A204.1 (cell line): ENCODE results near the gene ACP2.

Experiments used
- FAIRE-seq: peaks from 2 replicates; lab custom pipeline; 2012; peaks lifted over from hg19 to GRCh38; lab: Jason Lieb, UNC

The ACP2 gene

DNA sequence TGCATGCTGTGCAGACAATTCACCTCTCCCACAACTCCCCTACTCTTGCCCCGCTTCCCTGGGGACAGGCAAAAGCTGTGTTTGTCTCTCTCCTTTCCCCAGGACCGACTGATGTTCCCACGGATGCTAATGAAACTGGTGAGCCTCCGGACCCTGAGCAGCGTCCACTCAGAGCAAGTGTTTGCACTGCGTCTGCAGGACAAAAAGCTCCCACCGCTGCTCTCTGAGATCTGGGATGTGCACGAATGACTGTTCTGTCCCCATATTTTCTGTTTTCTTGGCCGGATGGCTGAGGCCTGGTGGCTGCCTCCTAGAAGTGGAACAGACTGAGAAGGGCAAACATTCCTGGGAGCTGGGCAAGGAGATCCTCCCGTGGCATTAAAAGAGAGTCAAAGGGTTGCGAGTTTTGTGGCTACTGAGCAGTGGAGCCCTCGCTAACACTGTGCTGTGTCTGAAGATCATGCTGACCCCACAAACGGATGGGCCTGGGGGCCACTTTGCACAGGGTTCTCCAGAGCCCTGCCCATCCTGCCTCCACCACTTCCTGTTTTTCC, 19.9 kb upstream of the ACP2 start:
- FAIRE-seq: no peak

- no peak for FAIRE-seq
Measured at GRCh38 chr11:47267876-47268275, 19.3 kb upstream of the ACP2 start.

- FAIRE-seq: no peak
Measured at GRCh38 chr11:47264521-47264920, 15.9 kb upstream of the ACP2 start.

GRCh38 chr11:47264119-47264518, 15.5 kb upstream of the ACP2 start:
- no peak for FAIRE-seq

DNA sequence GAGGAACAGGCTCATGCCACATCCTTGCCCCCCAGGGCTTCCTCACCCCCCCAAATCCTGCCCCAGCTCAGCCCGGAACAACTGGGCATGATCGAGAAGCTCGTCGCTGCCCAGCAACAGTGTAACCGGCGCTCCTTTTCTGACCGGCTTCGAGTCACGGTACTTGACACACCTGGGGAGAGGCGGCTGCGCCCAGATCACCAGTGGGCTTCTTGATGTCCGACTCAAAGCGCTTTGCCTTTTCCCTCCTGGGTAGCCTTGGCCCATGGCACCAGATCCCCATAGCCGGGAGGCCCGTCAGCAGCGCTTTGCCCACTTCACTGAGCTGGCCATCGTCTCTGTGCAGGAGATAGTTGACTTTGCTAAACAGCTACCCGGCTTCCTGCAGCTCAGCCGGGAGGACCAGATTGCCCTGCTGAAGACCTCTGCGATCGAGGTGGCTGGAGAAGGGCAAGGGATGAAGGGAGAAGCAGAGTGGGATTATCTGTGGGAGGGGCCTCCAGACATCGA, 12.7 kb upstream of the ACP2 start:
- FAIRE-seq: no peak

GRCh38 chr11:47260366-47260765, 11.8 kb upstream of the ACP2 start:
- FAIRE-seq: no peak

DNA sequence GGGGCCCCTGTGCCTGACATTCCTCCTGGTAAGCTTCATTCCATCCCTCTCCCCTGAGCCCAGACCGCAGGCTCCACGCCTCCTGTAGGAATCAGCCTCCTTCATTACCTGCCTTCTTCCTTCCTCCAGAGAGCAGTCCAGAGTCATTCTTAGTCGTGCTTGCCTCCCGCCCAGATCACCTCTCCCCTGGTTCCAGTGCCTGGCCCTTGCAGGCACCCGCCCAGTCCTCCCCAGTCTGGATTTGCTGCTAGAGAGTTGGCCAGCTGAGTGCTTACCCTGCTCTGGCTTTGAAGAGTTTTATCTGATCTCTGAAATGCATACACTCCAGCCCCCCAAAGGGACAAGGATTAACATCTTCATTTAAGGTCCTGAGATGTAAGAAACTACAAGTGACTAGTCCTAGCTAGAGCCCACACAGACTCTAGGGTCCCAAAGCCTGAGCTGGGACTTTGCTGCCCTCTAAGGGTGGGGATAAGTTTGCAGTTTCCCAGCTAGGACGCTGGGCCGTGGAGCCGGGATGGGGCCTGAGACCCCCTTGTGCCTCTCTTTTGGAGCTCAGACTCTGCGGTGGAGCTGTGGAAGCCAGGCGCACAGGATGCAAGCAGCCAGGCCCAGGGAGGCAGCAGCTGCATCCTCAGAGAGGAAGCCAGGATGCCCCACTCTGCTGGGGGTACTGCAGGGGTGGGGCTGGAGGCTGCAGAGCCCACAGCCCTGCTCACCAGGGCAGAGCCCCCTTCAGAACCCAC, 10.8 kb upstream of the ACP2 start:
- FAIRE-seq: no peak

- FAIRE-seq: no peak
Measured at GRCh38 chr11:47258317-47258902, 9.8 kb upstream of the ACP2 start.

- no peak for FAIRE-seq
Measured at GRCh38 chr11:47257517-47258316, 9.1 kb upstream of the ACP2 start, which contains the start of gene NR1H3. TSS of gene NR1H3 (plus strand) at chr11:47257996. CDS start at chr11:47259217, 1,221 bp downstream.

GRCh38 chr11:47257177-47257516, 8.5 kb upstream of the ACP2 start:
- FAIRE-seq: no peak

DNA sequence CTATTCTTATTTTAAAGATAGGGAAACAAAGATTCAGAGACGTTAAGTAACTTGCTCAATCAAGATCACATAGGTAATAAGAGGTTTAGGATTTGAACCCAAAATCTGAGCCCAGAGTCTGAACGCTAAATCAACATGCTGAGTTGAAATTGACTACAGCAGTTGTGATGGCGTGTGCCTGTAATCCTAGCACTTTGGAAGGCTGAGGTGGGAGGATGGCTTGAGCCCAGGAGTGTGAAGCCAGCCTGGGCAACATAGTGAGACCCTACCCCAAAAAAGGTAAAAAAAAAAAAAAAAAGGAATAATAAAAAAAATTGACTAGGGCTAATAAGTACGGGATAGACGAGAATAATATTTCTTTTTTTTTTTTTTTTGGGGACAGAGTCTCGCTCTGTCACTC, 7.8 kb upstream of the ACP2 start:
- FAIRE-seq: no peak

GRCh38 chr11:47254386-47254785, 5.8 kb upstream of the ACP2 start:
- no peak for FAIRE-seq

- no peak for FAIRE-seq
Measured at GRCh38 chr11:47253660-47254059, 5.0 kb upstream of the ACP2 start.

- FAIRE-seq: no peak
Measured at GRCh38 chr11:47251751-47252150, 3.1 kb upstream of the ACP2 start.

DNA sequence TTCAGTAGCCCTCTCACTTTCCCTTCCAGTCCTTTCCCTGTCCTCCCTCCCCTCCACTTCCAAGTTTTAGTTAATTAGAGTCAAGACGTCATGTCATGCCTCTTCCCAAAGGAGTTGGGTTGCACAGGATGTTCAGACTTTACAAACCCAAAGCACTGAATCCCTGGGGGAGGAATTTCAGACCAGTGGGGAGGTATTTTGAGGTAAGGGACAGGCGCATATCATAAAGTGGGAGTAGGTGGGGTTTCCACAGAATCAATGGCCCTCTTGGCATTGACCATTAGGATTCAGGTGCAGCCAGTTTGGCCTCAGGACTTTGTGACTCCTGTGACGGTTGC, 733 bp upstream of the ACP2 start:
- no peak for FAIRE-seq

DNA sequence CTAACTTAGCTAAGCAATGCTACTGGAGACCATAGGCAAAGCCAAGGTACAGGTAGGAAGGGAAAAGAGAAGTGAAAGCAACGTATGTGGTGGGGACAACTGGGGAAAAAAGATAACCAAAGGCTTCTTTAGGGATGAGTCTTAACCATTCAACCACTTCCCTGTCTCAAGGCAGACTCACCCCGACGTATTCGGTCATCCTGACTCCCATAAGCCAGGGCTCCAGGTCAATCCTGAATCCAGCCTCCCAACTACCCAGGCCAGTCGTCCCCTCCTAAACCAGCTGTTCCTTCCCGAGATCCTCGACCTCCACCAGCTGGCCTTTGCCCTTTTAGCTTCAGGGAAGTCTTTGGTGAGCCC, 330 bp downstream of the ACP2 start:
- FAIRE-seq: no peak

- FAIRE-seq: no peak
Measured at GRCh38 chr11:47247502-47247901, 1.1 kb downstream of the ACP2 start.

DNA sequence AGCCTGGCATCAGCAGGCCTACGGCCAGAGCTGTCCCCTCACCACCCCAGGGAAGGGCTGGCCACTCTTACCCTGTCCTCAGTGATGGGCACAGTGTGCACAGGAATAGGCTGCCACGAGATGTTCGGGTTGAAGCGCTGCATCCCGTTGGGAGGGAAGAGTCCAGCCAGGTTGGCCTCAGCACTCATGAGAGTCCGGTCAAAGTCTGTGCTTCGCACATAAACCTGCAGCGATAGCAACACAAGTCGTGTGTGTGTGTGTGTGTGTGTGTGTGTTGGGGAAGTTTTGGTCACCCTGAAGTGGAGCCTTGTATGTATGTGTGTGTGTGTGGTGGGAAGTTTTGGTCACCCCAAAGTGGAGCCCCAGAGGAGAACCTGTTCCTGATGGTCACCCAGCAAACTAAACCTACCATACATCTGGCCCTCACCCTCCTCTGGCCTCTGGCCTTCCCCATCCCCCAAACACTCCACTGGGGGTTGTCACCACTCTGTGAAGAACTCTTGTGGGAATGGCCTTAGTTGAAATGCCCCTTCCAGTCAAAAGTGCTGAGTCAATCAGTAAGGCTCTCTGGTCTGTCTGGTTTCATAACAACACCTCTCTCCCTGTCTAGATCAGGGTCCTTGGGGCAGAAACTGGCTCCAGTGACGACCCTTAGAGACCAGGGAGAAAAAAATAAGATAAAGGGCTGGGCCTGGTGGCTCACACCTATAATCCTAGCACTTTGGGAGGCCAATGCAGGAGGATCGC, 2.8 kb downstream of the ACP2 start:
- no peak for FAIRE-seq

DNA sequence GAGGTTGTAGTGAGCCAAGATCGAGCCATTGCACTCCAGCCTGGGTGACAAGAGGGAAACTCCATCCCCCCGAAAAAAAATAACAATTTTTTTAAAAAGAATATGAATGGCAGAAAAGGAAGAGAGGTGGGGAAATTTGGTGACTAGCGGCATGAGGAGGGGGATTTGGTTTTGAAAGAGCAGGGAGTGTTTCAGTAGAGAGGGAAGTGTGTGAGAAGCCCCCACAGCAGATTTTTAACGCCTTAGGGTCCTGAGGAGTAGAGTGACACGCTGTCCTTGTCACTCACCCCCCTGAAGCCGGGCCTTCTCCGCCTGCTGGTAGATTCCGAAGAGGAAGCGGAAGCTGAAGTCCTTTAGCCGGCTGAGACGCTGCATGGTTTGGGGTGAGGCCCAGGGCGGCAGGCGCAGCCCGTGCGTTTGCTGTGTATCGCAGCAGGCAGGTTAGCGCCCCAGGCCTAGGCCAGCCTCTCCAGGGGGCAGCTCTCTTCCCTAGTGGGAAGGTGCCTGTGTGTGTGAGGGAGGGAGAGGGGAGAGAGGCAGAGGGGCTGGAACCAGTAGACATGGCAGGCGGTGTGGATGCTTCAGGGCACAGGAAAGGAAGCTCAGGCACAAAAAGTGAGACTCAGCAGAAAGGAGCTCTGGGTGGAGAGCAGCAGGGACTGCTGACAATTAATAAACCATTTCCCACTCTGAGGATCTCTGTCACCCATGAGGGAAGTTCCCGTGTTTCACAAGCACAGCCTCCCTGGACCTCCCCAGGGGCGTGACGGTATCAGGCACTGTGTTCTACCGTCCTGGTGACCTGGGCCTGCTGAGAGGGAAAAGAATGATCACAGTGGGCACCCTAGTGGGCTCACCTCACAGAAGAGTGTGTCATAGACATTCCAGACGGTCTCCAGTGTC, 3.9 kb downstream of the ACP2 start:
- FAIRE-seq: no peak

DNA sequence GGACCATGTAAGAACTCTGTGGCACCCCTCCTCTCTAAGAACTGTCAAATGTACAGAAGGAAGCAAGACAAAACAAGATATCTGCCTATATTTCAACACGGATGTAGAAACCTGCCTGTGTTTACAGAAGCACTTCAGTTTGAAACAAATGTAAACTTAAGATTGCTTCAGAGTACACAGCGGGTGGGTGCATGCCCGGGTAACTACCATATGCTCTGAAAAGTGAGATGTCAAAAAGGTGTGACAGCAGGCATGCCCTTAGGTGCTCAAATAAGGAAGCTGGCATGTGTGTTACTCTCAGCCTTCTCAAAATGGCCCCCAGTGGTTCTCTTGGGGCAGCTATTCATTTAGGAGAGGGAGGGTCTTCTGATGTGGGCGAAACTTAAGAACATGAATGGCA, 5.2 kb downstream of the ACP2 start:
- FAIRE-seq: no peak

- no peak for FAIRE-seq
Measured at GRCh38 chr11:47242596-47243192, 5.9 kb downstream of the ACP2 start.
